Measurements from ENCODE around the gene TMEM259. TPM values are rescaled to one million over a fixed set of nuclear protein-coding genes. Genes with fewer than 3 reads are reported as not detected.

Gene TMEM259
- 31.7 and 175 TPM in 2 replicates for total RNA-seq (ENCODE audit: low replicate concordance)

GRCh38 chr19:1020868-1021425 is at the start of gene TMEM259:
TMEM259 (minus strand) TSS chr19:1021123; CDS start chr19:1020996, 127 bp downstream.
- TF ChIP-seq EZH2 (IDR thresholded peaks at IDR 0.05): no peak
- peak; percentile 23 for TF ChIP-seq CTCF (IDR thresholded peaks at IDR 0.05)
- Histone ChIP-seq H3K27ac (peak within 1 kb of the TSS; percentile 95), H4K20me1 (ENCODE audit: low read depth) (peaks cover 47% of the 10 kb centered on the region), H3K9me3 (ENCODE audit: low read depth) (no peaks in the 10 kb centered on the region), H3F3A (ENCODE audit: low read depth) (peaks cover 33% of the 10 kb centered on the region), H3K4me2 (peak within 1 kb of the TSS; percentile 97), H3K9ac (peak within 1 kb of the TSS; percentile 85), H2AFZ (replicated peaks) (peak within 1 kb of the TSS; percentile 27), H3K4me3 (peak within 1 kb of the TSS; percentile 97), H3K4me1 (peaks cover 17% of the 10 kb centered on the region), H3K79me2 (ENCODE audit: low read depth) (peaks cover 49% of the 10 kb centered on the region), H3K36me3 (no peaks in the 10 kb centered on the region), H3K27me3 (no peaks in the 10 kb centered on the region)
- no peaks in the 10 kb centered on the region for H3K9me3 Mint-ChIP-seq
- DNase-seq (ENCODE audit: low spot score): peak; percentile 98
- H3K27me3 Mint-ChIP-seq (ENCODE audit: insufficient read depth, low read depth): peaks cover 11% of the 10 kb centered on the region
- peak within 1 kb of the TSS; percentile 91 for H3K4me3 Mint-ChIP-seq
- peaks cover 38% of the 10 kb centered on the region for H3K4me1 Mint-ChIP-seq
- H3K36me3 Mint-ChIP-seq: no peaks in the 10 kb centered on the region
- peak within 1 kb of the TSS; percentile 100 for H3K27ac Mint-ChIP-seq

GRCh38 chr19:1070576-1070930 is 49.6 kb upstream of the TMEM259 start:
- peak; percentile 70 for DNase-seq (ENCODE audit: low spot score)
- Histone ChIP-seq H3K9me3 (ENCODE audit: low read depth) (no peaks in the 10 kb centered on the region), H3K27ac (no peak overlapping the region), H3K27me3 (peaks cover 70% of the 10 kb centered on the region), H3K79me2 (ENCODE audit: low read depth) (no peaks in the 10 kb centered on the region), H3F3A (ENCODE audit: low read depth) (peaks cover 44% of the 10 kb centered on the region), H2AFZ (replicated peaks) (no peak overlapping the region), H3K4me1 (peaks cover 12% of the 10 kb centered on the region), H3K4me3 (peak overlapping the region; percentile 45), H3K4me2 (peak overlapping the region; percentile 83), H3K9ac (no peak overlapping the region), H3K36me3 (no peaks in the 10 kb centered on the region), H4K20me1 (ENCODE audit: low read depth) (peaks cover 34% of the 10 kb centered on the region)
- no peak for TF ChIP-seq EZH2phosphoT487 (IDR thresholded peaks at IDR 0.05)
- TF ChIP-seq EZH2 (IDR thresholded peaks at IDR 0.05): no peak
- TF ChIP-seq CTCF (IDR thresholded peaks at IDR 0.05): peak; percentile 43
- Mint-ChIP-seq H3K27ac (no peak overlapping the region), H3K27me3 (ENCODE audit: insufficient read depth, low read depth) (peaks cover 32% of the 10 kb centered on the region), H3K4me3 (peak overlapping the region; percentile 48), H3K4me1 (peaks cover 9% of the 10 kb centered on the region), H3K9me3 (peaks cover 3% of the 10 kb centered on the region), H3K36me3 (no peaks in the 10 kb centered on the region)

- Histone ChIP-seq H3K4me3 (no peak overlapping the region), H4K20me1 (ENCODE audit: low read depth) (peaks cover 34% of the 10 kb centered on the region), H2AFZ (replicated peaks) (no peak overlapping the region), H3K36me3 (no peaks in the 10 kb centered on the region), H3K79me2 (ENCODE audit: low read depth) (no peaks in the 10 kb centered on the region), H3K9ac (no peak overlapping the region), H3K27ac (no peak overlapping the region), H3K4me1 (peaks cover 12% of the 10 kb centered on the region), H3K9me3 (ENCODE audit: low read depth) (no peaks in the 10 kb centered on the region), H3K27me3 (peaks cover 84% of the 10 kb centered on the region), H3K4me2 (no peak overlapping the region), H3F3A (ENCODE audit: low read depth) (peaks cover 46% of the 10 kb centered on the region)
- no peak for DNase-seq (ENCODE audit: low spot score)
- Mint-ChIP-seq H3K4me3 (peak overlapping the region; percentile 46), H3K4me1 (peaks cover 13% of the 10 kb centered on the region), H3K27me3 (ENCODE audit: insufficient read depth, low read depth) (peaks cover 41% of the 10 kb centered on the region), H3K9me3 (peaks cover 3% of the 10 kb centered on the region), H3K27ac (peak overlapping the region; percentile 69), H3K36me3 (no peaks in the 10 kb centered on the region)
- TF ChIP-seq CTCF (IDR thresholded peaks at IDR 0.05) (no peak), EZH2 (IDR thresholded peaks at IDR 0.05) (no peak), EZH2phosphoT487 (IDR thresholded peaks at IDR 0.05) (no peak)
Observed at GRCh38 chr19:1069009-1069779, 48.3 kb upstream of the TMEM259 start.

Measured in neural progenitor cell (in vitro differentiated cells).